Germinal center (tissue), 1 donor: Measurements from ENCODE around the gene KICS2.
"Not testable (repeated sequence)": the region's sequence is repeated elsewhere in the genome, so short reads cannot be mapped to it uniquely, and the experiment has no call there.

Experiments used
- DNase-seq: peaks from one replicate; pipeline ENCODE4 v3.0.0; 2012; ENCODE audit warnings: mixed read lengths, low spot score

KICS2 gene

GRCh38 chr12:64216239-64216638, 5.9 kb downstream of the KICS2 start:
- DNase-seq: no peak

DNA sequence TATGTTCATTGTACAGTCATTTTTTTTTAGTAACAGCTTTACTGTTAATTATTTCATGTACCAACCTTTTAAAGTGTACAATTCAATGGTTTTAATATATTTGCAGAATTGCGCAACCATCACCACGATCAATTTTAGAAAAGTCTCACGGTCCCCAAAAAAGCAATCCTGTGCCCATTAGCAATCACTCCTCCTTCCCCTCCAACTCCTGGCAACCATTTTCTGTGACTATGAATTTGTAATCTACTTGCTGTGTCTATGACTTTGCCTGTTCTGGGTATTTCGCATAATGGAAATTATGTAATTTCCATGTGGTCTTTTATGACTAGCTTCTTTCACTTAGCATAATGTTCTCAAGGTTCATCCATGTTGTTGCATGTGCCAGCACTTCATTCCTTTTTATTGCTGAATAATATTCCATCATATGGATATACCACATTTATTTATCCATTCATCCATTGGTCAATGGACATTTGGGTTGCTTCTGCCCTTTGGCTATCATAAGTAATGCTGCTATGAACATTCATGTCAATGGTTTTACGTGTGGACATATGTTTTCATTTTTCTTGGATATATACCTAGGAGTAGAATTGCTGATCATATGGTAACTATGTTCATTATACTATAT, 9.9 kb downstream of the KICS2 start:
- DNase-seq: no peak

- DNase-seq: no peak
Measured at GRCh38 chr12:64207453-64207852, 14.6 kb downstream of the KICS2 start.

- no peak for DNase-seq
Measured at GRCh38 chr12:64205542-64205941, 16.6 kb downstream of the KICS2 start.

DNA sequence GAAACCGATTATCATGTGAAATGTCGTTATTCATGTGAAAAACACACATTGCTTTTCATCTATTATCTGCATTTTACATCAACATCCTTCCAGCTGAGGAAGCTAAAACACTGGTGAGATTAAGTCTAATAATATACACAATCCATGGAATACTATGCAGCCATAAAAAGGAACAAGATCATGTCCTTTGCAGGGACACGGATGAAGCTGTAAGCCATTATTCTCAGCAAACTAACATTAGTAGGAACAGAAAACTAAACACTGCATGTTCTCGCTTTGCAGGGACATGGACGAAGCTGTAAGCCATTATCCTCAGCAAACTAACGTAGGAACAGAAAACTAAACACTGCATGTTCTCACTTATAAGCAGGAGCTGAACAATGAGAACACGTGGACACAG, 18.3 kb downstream of the KICS2 start:
- DNase-seq: no peak

DNA sequence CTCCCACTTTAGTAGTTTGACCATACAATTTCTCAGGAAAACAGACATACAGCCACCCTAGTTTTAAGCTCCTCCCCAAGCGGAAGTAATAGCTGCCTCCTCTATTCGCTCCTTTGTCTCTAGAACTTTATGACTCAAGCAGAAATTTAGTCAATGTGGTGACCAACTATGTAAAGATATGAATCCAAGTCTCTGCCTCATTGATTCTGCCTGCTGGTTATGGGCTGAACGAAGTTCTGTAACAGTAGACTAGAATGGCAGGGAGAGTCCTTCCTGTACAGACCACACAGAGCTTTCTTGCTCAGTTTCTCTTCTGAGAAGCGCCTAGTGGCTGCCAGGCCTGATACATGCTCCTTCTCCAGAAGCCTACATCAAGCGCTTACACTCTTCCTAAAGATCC, 19.1 kb downstream of the KICS2 start:
- no peak for DNase-seq

GRCh38 chr12:64195841-64196240, 26.3 kb downstream of the KICS2 start:
- DNase-seq: not testable (repeated sequence)

DNA sequence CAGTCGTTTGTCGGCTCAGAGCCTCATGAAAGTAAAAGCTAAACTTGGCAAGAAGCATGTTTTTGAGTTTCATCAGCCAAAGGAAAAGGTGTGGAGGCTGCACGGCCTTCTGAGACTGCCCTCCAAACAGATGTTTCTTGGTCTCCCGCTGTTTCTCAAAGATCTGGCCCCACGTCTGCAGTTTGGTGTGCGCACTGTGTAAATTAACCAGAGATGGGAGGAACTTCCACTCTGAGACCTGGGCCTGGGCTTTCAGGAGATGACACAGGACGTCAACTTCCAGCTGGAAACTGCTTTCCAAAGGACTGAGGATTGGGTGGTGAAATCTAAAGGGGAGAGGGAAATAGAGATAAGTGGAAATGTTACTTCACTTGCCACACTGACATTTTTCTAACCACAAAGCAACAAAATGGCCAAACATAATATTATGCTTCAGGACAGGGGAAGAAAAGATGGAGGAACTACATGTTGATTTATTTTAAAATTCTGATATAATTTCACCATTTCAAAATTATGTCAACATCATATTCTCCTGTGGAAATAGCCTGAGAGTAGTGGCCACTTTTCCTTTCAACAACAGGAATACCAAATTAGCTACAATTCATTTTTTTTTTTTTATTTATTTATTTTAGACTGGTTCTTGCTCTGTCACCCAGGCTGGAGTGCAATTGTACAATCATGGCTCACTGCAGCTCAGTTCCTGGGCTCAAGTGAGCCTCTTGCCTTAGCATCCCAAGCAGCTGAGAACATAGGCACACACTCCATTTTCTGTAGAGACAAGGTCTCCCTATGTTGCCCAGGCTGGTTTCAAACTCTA, 27.6 kb downstream of the KICS2 start:
- DNase-seq: no peak

GRCh38 chr12:64193931-64194330, 28.2 kb downstream of the KICS2 start:
- no peak for DNase-seq

- no peak for DNase-seq
Measured at GRCh38 chr12:64192644-64193444, 29.3 kb downstream of the KICS2 start.

DNA sequence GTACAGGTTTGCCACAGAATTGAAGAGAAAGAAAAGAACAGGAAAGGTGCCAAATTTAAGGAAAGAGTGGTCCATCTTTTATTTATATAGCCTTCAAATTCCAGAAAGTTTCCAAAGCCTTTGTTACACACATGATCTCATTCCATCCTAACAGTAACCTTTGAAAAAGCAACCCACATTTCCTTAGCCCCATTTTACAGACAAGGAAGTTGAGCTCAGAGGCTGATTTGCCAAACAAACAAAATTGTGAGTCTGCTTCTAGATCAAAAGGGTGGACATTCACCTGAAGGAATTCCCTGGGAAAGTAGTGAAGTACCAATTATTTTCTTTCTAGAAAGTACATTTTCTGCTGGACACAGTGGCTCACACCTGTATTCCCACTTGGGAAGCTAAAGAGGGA, 32.0 kb downstream of the KICS2 start:
- DNase-seq: no peak

DNA sequence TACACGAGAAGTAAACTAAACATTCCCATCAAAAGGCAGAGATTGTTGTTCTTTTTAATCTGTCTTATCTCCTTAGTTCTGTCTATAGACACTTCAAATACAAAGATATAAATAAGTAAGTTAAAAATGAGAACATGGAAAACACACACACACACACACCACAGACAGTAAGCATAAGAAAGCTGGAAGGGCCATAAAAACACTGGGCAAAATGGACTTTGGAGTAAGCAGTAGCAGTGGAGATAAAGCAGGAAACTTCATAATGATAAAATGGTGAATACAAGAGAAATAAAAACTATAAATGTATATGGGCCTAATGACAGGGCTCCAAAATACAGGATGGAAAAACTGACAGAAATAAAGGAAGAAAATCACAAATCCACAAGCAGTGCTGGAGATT, 32.6 kb downstream of the KICS2 start:
- DNase-seq: no peak

- no peak for DNase-seq
Measured at GRCh38 chr12:64187794-64188193, 34.3 kb downstream of the KICS2 start.

DNA sequence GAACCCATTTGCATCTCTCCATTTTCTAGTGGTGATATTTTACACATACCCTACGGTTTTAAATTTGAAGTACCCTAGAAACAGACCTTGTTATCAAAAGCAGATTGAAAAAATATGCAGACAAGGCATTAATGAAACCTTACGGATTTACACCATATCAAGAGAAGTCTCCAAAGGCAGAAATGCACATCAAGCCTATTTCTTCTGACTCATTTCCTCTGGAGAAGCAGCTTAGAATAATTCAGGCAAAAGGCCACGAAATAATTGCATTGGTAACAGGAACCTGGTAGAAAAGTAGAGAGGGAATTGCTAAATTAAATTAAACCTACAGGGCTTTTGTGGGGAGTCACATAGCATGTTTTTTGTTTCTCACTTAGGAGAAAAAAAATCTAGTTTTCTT, 34.7 kb downstream of the KICS2 start:
- no peak for DNase-seq

- DNase-seq: no peak
Measured at GRCh38 chr12:64186789-64187188, 35.3 kb downstream of the KICS2 start.

DNA sequence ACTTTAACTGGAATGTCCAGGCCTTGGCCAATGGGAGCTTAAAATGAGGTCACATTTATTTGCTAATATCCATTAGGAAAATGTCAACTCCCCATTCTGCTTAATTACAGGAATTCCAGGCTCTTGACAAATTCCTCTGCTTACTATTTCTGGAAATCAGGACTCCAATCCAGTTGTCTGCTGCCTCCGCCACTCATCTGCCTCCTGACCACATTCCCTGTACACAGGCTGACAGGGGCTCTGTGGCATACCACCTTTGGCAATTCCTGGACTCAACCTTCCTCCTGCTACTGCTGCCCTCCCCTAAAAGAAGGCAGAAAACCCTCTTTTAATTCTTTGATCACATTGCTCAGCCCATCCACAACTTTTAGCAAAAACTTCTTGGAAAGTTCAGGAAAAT, 37.9 kb downstream of the KICS2 start:
- DNase-seq: no peak

GRCh38 chr12:64181430-64182291, 40.4 kb downstream of the KICS2 start:
- DNase-seq: no peak

DNA sequence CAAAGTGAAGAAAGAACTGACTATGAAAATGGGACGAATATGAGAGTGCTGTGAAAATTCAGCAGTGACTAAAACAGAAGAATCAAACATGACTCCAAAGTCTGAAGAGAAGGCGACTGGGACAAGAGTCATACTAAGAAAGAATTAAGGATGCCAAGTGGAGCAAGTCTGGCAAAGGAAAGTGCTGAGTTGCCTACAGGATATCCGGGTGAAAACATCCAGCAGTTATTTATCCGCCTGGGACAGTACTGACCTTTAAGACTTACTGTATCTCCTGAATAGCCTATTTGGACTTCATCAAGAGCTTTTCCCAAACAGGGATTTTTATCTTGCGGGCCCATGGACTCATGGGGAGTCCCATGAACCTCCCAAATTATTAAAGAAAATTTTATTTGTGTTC, 41.1 kb downstream of the KICS2 start:
- DNase-seq: no peak

GRCh38 chr12:64178122-64178521, 44.0 kb downstream of the KICS2 start:
- DNase-seq: no peak

- no peak for DNase-seq
Measured at GRCh38 chr12:64177001-64177400, 45.1 kb downstream of the KICS2 start.

- no peak for DNase-seq
Measured at GRCh38 chr12:64175254-64175945, 46.7 kb downstream of the KICS2 start.
